DLD1 (cell line): Measurements from ENCODE around the gene PPA1.
"Not testable (repeated sequence)": the region's sequence is repeated elsewhere in the genome, so short reads cannot be mapped to it uniquely, and the experiment has no call there.

ENCODE experiments used
- in situ Hi-C: cut with HindIII; loops from 2 replicates; pipeline ENCODE4 v1.10.0; 2017; ENCODE audit warnings: low sequenced_read_pairs

Gene PPA1

DNA sequence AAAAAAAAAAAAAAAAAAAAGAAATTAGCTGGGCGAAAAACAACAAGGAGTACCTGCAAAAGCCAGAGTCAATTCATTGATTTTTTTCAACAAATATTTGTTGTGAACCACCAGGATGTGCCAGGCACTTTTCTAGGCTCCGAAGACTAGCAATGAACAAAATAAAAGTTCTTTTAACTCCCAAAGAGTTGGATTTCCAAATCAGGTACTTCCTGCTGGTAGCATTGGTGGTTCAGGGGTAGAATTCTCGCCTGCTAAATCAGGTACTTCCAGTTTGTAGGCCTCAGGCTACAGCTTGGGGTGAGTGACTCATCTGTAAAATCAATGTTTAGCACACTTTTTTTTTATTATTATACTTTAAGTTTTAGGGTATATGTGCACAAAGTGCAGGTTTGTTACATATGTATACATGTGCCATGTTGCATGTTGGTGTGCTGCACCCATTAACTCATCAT, 10.9 kb downstream of the PPA1 start:
- in situ Hi-C loops, result loop anchor here (10.0 kb wide), 1 partner anchor 112 kb away; no protein-coding TSS in a partner anchor

DNA sequence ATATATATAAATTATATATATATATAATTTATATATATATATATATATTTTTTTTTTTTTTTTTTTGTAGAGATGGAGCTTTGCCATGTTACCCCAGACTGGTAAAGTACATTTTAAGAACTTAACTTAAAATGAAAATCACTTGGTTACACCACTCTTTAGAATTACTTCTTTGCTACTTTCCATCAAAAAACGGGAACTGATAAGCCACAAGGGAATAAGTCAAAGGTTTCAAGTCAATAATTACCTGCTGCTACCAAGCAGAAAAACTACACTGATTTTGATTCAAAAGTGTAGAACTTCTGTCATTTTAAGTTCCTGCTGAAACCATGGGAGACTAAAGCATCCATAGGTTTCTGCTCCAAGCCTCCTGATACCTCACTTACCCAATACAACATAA, 12.2 kb downstream of the PPA1 start:
- in situ Hi-C loops, result loop anchor here (10.0 kb wide), 1 partner anchor 114 kb away; no protein-coding TSS in a partner anchor

DNA sequence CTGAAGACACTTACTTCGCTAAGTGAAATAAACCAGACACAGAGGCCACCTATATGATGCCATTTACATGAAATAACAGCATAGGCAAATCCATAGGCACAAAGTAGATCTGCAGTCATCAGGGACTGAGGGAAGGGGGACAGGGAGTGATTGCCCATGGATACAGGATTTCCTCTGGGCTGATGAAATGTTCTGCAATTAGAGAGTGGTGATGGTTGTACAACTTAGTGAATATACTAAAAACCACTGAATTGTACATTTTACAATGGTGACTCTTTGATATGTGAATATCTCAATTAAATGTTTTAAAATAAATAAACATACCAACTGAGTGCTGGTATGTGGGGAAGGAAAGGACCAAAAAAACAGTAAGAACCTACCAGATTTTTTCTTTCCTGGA, 20.4 kb downstream of the PPA1 start:
- in situ Hi-C loops, result no loop called here

DNA sequence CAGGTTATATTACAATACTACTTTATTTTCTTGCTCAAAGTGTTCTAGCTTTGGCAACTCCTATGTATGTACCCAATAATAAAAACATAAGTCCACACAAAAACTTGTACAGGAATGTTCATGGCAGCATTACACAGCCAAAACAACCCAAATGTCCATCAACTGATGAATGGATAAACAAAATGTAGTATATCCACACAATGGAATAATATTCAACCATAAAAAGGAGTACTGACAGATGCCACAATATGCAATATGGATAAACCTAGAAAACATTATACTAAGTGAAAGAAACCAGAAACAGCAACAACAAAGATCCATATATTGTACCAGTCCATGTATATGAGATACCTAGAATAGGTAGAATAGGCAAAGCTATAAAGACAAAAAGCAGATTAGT, 21.0 kb downstream of the PPA1 start:
- in situ Hi-C loops, result no loop called here

DNA sequence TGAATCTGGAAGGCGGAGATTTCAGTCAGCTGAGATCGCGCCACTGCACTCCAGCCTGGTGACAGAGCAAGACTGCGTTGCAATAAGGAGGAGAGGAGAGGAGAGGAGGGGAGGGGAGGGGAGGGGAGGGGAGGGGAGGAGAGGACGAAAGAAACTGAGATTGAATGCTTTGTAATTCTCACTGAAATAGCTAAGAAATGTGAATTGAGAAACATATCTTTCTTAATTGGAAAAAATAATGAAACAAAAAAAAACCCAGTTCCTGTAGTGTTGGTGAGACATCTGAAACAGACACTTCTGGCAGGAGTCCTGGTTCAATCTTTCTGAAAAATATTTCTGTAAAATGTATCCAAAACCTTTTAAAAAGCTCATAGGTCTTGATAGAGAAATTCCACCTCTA, 26.5 kb downstream of the PPA1 start:
- in situ Hi-C loops, result no loop called here

DNA sequence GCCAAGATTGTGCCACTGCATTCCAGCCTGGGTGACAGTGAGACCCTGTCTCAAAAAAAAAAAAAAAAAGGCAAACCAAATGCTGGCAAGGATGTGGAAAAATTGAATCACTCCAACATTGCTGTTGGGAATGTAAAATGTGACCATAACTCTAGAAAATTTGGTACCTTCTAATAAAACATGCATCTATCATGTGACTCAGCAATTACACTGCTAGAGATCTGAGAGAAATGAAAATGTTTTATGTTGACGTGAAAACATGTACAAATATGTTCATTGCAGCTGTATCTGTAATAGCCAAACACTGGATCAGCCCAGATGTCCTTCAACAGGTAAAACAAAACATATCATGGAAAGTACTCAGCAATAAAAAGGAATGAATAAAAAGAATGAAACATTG, 32.1 kb downstream of the PPA1 start:
- in situ Hi-C loops, result no loop called here

DNA sequence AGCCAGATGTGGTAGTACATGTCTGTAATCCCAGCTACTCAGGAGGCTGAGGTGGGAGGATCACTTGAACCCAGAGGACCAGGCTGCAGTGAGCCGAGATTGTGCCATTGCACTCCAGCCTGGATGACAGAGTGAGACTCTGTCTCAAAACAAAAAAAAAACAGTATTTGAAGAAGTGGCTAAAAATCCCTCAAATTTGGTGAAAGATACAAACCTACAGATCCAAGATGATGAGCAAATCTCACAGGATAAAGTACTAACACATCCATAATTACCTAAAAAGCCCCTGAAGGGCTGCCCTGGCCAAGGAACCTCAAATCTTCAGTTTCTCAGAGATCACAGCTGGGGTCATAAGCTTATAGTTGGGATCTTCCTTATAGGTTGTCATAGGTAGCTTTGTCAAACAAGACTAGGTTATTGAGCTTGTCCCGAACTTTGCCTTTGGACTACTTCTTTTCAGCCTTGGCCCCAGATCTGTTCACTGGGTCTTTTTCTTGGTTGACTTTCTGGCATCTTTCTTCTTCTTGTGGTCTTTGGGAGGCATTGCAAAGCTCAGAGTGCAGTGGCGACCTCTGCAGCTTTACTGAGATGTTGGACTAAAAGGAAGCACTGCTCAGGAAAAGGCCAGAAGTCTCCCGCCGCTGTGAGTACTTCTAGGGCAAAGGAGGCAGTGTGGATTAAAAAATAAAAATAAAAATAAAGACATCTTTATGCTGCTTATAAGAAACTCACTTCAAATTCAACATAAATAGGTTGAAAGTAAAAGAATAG, 34.3 kb downstream of the PPA1 start:
- in situ Hi-C loops, result no loop called here

DNA sequence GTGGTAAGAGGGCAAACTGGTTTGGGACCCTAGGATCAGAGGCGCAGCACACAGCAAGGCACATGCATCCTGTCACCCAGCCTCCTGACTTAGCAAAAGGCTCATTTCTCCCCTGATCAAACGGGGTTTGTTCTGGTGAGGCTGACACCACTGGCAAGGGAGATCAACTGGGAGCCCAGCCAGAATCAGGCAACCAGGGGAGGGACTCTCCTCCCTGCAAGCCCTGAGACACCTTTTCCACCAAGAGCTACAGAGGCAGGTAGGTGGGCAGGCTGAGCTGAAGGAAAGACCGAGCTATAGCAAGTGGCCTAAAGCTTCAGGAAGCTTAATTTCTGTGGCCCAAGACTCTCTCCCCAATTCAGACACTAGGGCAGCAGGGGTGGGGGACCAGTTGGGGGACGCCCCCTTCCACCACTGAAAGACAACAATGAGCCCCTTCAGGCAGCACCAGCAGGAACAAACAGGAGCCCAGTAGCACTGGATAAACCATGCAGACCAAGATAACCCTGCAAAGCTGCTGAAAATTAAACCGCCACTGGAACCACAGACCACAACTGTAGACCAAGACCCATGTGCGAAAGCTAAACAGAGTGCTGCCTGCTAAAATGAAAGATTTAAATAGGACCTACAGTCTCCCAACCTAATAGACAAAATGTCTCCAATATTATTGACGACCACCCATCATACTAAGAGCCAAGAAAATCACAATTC, 35.8 kb downstream of the PPA1 start:
- in situ Hi-C loops, result no loop called here

DNA sequence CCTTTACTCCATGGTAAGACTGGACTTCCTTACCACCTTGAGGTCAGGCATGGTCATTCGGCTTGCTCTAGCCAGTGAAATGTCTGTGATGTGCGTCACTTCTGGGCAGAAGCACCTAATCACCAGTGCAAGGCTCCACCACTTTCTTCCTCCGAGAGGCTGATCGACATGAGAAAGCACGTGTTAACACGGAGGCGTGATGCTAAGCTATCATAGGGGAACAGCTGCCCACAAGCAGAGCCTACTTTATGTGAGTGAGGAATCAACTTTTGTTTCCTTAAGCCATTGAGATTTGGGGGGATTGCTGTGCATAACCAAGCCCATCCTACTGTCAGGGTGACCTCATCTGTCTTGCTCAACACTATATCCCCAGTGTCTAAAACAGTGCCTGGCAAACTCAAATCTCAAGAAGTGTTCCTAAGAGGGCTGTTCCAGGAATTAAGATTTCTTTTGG, 39.8 kb downstream of the PPA1 start:
- in situ Hi-C loops, result no loop called here

DNA sequence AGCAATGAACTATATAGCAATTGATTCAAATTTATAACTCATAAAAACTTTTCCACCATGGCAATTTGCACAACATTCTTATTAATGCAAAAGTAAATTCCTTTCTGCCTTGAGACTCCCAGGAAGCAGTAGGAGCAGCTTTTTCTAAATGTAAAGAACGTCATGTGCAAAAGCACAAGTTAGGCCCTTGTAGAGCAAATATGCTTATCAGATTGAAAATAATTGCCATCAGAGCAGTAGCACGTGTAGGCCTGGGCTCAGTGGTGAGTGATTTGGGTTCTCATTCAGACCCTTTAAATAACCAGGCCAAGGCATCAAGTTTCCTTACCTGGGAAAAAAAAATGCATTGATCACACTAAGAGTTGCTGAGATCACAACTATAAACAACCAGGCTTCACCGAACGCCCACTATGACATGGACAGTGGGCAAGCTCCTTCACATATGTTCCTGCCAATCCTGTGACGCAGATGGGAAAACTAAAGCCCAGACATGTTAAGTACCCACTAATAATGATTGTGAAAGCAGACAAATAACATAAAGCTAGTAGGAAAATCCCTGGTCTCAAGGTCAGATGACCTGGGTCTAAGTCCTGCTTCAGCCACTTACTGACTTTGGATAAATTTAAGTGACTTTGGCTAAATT, 40.8 kb downstream of the PPA1 start:
- in situ Hi-C loops, result no loop called here

DNA sequence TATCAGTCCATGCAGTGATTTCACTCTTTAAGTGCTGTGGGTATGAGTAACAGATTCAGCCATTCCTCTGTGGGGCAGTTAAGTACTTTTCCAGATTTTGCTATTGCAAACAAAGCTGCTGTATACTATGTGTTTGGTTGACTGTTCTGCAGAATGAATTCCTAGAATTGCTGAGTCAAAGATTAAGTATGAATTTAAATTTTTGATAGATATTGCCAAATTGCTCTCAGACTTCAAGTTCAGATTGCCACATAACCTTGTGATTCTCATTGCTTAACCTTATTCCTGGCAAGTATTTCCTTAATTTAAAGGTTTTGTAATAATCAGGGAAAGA, 41.3 kb downstream of the PPA1 start:
- in situ Hi-C loops, result no loop called here

DNA sequence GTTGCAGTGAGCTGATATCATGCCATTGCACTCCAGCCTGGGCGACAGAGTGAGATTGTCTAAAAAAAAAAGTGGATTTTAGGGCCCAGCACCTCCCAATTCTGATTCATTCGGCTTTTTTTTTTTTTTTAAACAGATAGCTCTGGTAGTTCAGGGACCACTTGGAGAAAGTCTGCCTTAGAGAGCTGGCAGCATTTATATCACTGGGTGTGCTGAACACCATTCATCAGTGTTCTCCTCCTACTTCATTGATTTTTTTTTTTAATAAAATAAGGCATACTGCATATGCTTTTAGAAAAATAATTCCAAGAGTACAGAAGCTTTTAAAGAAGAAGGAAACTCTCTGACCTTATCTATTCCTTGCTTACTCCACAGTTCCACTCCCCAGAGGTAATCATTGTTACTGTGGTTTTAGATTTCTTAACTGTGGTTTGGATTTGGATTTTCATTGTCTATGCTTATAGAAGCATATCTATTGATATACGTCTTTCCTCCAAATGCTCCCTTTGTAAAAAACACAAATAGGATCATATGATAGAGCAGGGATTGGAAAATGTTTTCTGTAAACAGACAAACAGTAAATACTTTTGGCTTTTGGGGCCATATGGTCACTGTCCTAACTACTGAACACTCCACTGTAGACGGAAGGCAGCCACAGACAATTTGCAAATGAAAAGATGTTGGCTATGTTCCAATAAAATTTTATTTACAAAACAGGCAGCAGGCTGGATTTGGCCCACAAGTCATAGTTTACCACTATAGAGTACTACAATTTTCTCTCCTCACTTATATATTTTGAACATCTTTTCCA, 41.9 kb downstream of the PPA1 start:
- in situ Hi-C loops, result no loop called here

DNA sequence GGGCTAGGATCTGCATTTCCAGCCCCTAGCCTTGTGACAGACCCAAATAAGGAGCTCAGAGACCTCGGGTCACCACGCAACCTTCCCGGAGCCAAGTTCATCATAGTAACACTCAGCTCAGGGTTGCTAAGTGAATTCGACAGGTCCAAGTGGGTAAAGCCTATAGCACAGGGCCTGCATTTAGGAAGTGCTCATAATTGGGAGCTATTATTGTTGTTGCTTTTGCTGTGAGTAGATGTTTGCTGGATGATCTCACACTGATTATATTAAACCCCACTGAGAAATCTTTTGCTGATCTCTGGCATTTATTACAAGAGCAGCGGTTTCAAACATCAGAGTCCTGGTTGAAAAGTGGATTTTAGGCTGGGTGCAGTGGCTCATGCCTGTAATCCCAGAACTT, 42.6 kb downstream of the PPA1 start:
- in situ Hi-C loops, result no loop called here

DNA sequence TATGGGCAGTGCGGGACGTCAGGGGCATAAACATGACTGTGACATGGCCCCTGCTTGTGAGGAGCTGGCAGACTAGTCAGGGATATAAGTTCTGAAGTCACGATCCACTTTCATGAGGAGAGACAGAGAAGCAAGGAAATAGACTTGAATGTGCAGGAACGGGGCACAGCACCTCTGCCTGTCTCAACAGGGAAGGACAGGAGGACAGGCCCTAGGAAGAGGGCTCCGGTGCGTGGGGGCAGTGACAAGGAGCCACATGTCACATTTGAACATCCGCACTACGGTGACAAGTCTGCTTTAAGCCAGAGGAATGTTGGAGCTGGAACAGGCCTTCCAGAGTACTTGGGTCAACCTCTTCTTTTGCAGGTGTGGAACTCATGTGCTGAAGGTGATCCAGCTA, 43.1 kb downstream of the PPA1 start:
- in situ Hi-C loops, result no loop called here

DNA sequence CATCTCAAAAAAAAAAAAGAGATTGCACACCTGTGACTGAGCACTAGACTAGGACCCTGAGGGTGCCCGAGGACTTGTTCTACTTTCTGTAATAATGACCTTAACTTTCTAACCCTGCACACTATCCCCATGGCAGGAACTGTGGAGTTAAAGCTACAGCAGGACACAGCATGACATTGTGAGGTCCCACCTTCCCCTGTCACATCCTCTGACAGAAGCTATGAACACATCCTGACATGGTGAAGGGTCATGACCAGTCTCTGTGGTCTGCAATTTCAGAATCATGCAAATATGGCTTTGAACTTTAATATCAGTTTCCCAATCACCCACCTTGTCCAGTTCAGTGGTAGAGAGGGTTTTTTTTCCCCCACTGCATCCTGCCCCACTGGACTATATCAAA, 44.5 kb downstream of the PPA1 start:
- in situ Hi-C loops, result no loop called here

DNA sequence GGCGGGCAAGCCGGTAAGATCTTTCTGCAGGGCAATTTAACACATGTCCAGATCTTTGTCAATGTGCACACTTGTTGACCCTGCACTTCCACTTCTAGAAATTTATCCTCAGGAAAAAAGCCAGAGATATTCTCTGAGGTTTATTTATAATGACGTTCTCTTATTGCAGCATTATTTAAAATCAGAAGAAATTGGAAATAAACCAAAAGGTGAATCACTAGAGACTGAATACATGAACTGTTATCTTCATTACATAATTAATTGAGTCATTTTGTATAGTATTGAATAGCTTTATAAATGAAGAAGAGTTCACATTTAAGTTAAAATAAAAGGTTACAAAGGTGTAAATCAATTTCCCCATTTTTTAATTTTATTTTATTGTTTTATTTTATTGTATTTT, 46.7 kb downstream of the PPA1 start:
- in situ Hi-C loops, result no loop called here

DNA sequence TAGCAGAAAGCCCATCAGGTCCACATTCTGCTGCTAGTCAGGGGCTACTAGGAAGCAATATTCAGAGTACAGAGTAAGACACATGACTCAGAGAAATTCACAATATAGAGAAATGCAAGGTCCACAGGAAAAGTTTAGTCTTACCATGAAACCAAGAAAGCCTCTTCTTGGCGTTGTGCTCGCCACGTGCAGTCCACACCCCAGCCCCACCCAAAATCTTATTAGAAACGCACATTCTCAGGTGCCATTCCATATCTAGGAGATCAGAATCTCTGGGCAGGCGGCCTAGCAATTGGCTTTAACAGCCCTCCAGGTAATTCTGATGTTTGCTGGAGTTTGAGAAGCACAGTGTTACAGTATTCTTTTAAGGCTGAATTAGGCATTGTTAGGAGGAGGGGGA, 47.1 kb downstream of the PPA1 start:
- in situ Hi-C loops, result no loop called here

DNA sequence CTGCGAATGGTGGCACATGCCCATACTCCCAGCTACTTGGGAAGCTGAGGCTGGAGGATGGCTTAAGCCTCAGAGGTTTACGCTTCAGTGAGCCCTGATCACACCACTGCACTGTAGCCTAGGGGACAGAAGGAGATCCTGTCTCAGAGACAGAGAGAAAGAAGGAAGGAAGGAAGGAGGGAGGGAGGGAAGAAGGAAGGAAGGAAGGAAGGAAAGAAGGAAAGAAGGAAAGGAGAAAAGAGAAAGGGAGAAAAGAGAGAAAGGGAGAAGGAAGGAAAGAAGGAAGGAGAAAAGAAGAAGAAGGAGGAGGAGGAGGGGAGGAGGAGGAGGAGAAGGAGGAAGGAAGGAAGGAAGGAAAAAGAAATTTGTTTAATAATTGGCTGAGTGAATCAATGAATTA, 49.9 kb downstream of the PPA1 start:
- in situ Hi-C loops, result no loop called here

DNA sequence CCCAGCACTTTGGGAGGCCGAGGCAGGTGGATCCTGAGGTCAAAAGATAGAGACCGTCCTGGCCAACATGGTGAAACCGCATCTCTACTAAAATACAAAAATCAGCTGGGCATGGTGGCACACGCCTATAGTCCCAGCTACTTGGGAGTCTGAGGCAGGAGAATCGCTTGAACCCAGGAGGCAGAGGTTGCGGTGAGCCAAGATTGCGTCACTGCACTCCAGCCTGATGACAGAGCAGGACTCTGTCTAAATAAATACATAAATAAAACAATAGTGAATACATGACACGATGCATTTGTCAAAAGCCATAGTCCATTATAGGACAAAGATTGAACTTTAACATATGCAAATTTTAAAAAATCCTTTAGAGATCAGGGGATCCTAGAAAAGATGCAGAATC, 54.0 kb downstream of the PPA1 start:
- in situ Hi-C loops, result not testable (repeated sequence)

DNA sequence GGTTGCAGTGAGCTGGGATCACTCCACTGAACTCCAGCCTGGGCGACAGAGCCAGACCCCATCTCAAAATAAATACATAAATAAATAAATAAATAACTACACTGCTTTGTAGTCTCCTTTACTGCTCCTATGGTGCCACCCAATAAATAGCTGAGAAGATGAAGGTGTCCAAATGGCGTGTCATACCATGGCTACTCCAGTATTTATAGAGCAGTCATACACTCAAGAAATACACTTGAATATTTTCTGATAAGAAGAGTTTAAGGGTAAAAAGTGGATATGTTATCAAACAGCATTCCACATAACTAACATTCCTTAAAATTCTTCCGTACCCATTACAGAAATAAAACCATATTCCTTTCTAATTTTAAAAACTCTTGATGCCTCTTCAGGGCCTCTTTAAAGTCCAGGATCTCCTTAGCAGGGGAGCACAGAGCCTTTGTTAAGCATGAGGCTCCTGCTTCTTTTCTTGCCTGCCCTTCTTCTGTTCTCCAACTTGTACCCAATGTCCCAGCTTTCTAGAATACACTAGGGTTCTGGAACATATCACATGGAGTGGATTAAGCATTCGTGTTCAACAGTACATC, 55.0 kb downstream of the PPA1 start:
- in situ Hi-C loops, result no loop called here

DNA sequence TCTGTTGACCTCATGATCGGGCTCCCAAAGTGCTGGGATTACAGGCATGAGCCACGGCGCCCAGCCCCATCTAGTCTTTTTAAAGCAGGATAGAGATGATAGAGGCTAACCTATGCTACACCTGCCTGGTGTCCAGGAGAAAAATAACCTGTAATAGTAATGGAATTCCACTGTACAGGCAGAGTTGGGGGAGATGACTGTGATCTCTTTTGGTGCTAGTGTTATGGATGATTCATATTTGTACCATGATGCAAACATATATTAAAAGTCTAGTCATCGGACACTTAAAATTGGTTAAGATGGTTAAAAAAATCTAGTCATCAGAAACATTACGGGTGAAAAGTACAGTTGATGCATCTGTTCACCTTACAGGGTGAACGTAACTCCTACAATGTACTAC, 56.8 kb downstream of the PPA1 start:
- in situ Hi-C loops, result no loop called here
